ENCODE results near the gene VAX1. TPM values are rescaled to one million over a fixed set of nuclear protein-coding genes. Genes with fewer than 3 reads are reported as not detected.
"Not testable (repeated sequence)": the region's sequence is repeated elsewhere in the genome, so short reads cannot be mapped to it uniquely, and the experiment has no call there.

VAX1 gene
- polyA plus RNA-seq, 1 experiment: not detected

- Histone ChIP-seq H3K4me3 (ENCODE audit: low read depth, low read length) (no peak overlapping the region), H3K27ac (ENCODE audit: low read depth, low read length) (no peak overlapping the region), H3K27me3 (ENCODE audit: control insufficient read depth, insufficient read depth, low read length) (peaks cover 2% of the 10 kb centered on the region), H3K9me3 (ENCODE audit: control insufficient read depth, insufficient read depth, low read length) (no peaks in the 10 kb centered on the region)
- no peak for DNase-seq (ENCODE audit: low read depth, low spot score)
- ChIA-PET CTCF (interaction anchor here (0.6 kb wide), 1 partner anchor 304 kb away, joined by 7 read pairs; no protein-coding TSS in a partner anchor), POLR2A (no interaction called here)
- no peak for TF ChIP-seq CTCF (IDR thresholded peaks at IDR 0.05; ENCODE audit: low read depth, low read length)
Measured at GRCh38 chr10:117090834-117091233, 47.2 kb downstream of the VAX1 start.

GRCh38 chr10:117087521-117087920 lies 50.5 kb downstream of the VAX1 start:
- Histone ChIP-seq H3K9me3 (ENCODE audit: control insufficient read depth, insufficient read depth, low read length) (no peaks in the 10 kb centered on the region; the same call in 1 of the 2 replicates), H3K4me3 (ENCODE audit: low read depth, low read length) (no peak overlapping the region), H3K27ac (ENCODE audit: low read depth, low read length) (no peak overlapping the region), H3K27me3 (ENCODE audit: control insufficient read depth, insufficient read depth, low read length) (no peaks in the 10 kb centered on the region)
- POLR2A ChIA-PET: no interaction called here
- no peak for TF ChIP-seq CTCF (IDR thresholded peaks at IDR 0.05; ENCODE audit: low read depth, low read length)
- DNase-seq (ENCODE audit: low read depth, low spot score): no peak
- CTCF ChIA-PET: no interaction called here

GRCh38 chr10:117086546-117086945 lies 51.5 kb downstream of the VAX1 start:
- H3K9me3 ChIP-seq (ENCODE audit: control insufficient read depth, insufficient read depth, low read length): no peaks in the 10 kb centered on the region; the same call in 1 of the 2 replicates
- TF ChIP-seq CTCF (IDR thresholded peaks at IDR 0.05; ENCODE audit: low read depth, low read length): no peak
- ChIA-PET CTCF (no interaction called here), POLR2A (no interaction called here)
- no peak for DNase-seq (ENCODE audit: low read depth, low spot score)
- no peak overlapping the region for H3K4me3 ChIP-seq (ENCODE audit: low read depth, low read length)
- H3K27me3 ChIP-seq (ENCODE audit: control insufficient read depth, insufficient read depth, low read length): no peaks in the 10 kb centered on the region
- H3K27ac ChIP-seq (ENCODE audit: low read depth, low read length): no peak overlapping the region

GRCh38 chr10:117084421-117085246 lies 53.4 kb downstream of the VAX1 start:
- H3K4me3 ChIP-seq (ENCODE audit: low read depth, low read length); POLR2A ChIA-PET; DNase-seq (ENCODE audit: low read depth, low spot score); H3K27me3 ChIP-seq (ENCODE audit: control insufficient read depth, insufficient read depth, low read length); H3K9me3 ChIP-seq (ENCODE audit: control insufficient read depth, insufficient read depth, low read length); H3K27ac ChIP-seq (ENCODE audit: low read depth, low read length); CTCF ChIA-PET: not testable (repeated sequence)

Small RNA genes lying within 50 kb of the gene (small RNA-seq; reads per million reads assigned to genes)
- gene MIR3663 (ENCODE audit: insufficient read length, low read depth): not detected

Other genes starting within 250 kb of the VAX1 start
- 6.7 and 9.9 TPM in 2 replicates for gene SHTN1, start 133.1 kb downstream of the VAX1 start, polyA plus RNA-seq (2011; rRNA removed)
- gene KCNK18, start 59.2 kb upstream of the VAX1 start, polyA plus RNA-seq (2011; rRNA removed): not detected in 2 replicates
- 0.01 TPM in 1 of 2 replicates, not detected in the other for gene SLC18A2, start 102.8 kb upstream of the VAX1 start, polyA plus RNA-seq (2011; rRNA removed)
- gene PDZD8, start 237.2 kb upstream of the VAX1 start, polyA plus RNA-seq (2011; rRNA removed): 24.7 and 33.2 TPM in 2 replicates